ENCODE data around the gene KIF18B.

- TF ChIP-seq POLR2A (IDR thresholded peaks at IDR 0.05) = no peak
- no peak for TF ChIP-seq CTCF (IDR thresholded peaks at IDR 0.05)
Measured at GRCh38 chr17:44926821-44927525, 20.6 kb downstream of the KIF18B start.

All from tibial nerve (tissue), 3 donors.